ENCODE data around the gene CD300A.

CD300A gene

DNA sequence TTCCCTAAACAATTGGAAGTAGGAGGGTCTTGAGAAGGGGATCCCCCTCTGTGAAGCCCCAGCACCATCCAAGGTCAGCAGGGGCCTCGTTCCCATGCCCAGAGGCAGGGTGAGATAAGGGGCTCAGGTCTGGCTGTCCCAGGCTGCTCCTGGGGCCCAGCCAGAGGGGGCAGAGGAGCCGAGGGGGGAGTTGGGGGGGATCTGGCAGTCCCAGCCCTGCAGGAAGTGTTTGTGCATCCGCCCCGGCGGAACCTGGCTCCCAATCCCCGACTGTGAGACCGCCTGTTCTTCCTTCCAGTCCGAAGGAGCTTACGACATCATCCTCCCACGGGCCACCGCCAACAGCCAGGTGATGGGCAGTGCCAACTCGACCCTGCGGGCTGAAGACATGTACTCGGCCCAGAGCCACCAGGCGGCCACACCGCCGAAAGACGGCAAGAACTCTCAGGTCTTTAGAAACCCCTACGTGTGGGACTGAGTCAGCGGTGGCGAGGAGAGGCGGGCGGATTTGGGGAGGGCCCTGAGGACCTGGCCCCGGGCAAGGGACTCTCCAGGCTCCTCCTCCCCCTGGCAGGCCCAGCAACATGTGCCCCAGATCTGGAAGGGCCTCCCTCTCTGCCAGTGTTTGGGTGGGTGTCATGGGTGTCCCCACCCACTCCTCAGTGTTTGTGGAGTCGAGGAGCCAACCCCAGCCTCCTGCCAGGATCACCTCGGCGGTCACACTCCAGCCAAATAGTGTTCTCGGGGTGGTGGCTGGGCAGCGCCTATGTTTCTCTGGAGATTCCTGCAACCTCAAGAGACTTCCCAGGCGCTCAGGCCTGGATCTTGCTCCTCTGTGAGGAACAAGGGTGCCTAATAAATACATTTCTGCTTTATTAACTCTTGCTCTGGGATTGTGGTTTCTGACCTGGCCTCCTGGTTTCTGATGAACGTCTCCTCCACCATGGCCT is 19.6 kb upstream of the CD300A start:
- no peak overlapping the region for H3K4me3 ChIP-seq (ENCODE audit: control insufficient read depth, low read depth, low read length)
- no peak for TF ChIP-seq CTCF (IDR thresholded peaks at IDR 0.05; ENCODE audit: control insufficient read depth, insufficient read depth, low read depth, low read length, missing control alignments)
- no peak for DNase-seq (ENCODE audit: low read depth)

DNA sequence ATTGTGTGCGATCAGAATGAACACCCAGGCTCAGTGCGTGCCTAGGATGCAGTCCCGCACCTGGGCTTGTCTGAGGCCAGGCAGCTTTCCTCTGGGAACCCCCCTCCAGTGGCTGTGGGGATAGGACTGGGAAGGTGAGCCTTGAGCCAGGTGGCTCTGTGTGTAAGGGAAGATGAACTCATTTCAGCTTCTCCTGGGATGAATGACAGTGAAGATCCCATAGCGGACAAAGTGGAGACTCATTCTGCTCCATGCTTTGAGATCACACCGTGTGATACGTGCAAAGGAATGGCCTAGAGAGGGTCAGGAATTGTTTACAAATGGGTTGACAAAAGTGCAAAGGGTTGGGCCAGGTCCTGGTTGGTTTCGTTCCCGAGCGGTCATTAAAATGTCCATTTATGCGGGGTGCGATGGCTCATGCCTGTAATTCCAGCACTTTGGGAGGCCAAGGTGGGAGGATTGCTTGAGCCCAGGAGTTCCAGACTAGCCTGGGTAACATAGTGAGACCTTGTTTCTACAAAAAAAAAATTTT is 18.7 kb upstream of the CD300A start:
- no peak overlapping the region for H3K4me3 ChIP-seq (ENCODE audit: control insufficient read depth, low read depth, low read length)
- TF ChIP-seq CTCF (IDR thresholded peaks at IDR 0.05; ENCODE audit: control insufficient read depth, insufficient read depth, low read depth, low read length, missing control alignments), result no peak
- DNase-seq (ENCODE audit: low read depth), result no peak

GRCh38 chr17:74448756-74449155 is 17.7 kb upstream of the CD300A start:
- no peak for TF ChIP-seq CTCF (IDR thresholded peaks at IDR 0.05; ENCODE audit: control insufficient read depth, insufficient read depth, low read depth, low read length, missing control alignments)
- no peak overlapping the region for H3K4me3 ChIP-seq (ENCODE audit: control insufficient read depth, low read depth, low read length)
- DNase-seq (ENCODE audit: low read depth), result no peak

GRCh38 chr17:74449306-74449705 is 17.1 kb upstream of the CD300A start:
- DNase-seq (ENCODE audit: low read depth), result no peak
- TF ChIP-seq CTCF (IDR thresholded peaks at IDR 0.05; ENCODE audit: control insufficient read depth, insufficient read depth, low read depth, low read length, missing control alignments), result no peak
- H3K4me3 ChIP-seq (ENCODE audit: control insufficient read depth, low read depth, low read length), result no peak overlapping the region

DNA sequence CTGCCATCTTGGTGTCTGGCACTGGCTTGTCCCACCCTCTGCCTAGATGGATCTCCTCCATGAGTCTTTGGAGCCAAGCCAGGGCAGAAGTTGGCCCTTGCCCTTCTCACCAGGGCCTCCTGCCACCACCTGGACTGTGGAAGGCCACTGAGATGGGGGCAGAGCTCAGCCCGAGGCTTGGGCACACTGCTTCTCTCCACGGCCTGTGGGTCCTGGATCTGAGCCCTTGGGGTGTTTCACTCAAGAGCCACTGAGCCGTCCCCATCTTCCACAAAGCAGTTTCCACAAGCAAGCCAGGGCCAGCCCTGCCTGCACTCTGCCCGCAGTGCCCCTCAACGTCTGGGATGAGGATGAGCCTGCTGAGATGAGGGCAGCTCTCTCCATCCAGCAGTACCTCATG is 16.7 kb upstream of the CD300A start:
- TF ChIP-seq CTCF (IDR thresholded peaks at IDR 0.05; ENCODE audit: control insufficient read depth, insufficient read depth, low read depth, low read length, missing control alignments), result no peak
- no peak overlapping the region for H3K4me3 ChIP-seq (ENCODE audit: control insufficient read depth, low read depth, low read length)
- DNase-seq (ENCODE audit: low read depth), result no peak

DNA sequence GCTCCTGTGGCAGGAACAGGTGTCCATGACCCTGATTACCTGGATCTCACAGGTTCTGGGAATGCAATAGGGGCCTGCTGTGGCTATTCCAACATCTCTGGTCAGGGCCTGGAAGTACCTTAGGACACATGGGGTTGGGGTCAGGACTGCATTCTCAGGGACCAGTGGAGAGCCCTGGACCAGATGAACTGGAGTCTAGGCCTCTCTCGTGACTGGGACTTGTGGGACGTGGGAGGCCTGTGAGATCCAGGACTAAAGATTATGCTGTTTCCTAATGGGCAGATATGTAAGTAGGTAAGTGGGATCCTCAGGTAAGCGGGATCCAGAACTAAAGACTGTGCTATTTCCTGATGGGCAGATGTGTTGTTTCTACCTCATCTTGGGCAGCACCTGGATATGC is 16.2 kb upstream of the CD300A start:
- no peak for DNase-seq (ENCODE audit: low read depth)
- H3K4me3 ChIP-seq (ENCODE audit: control insufficient read depth, low read depth, low read length), result no peak overlapping the region
- TF ChIP-seq CTCF (IDR thresholded peaks at IDR 0.05; ENCODE audit: control insufficient read depth, insufficient read depth, low read depth, low read length, missing control alignments), result no peak

Data from AG09309 (cell line).